K562 (cell line): Measurements from ENCODE around the gene MAP3K2. TPM values are rescaled to one million over a fixed set of nuclear protein-coding genes. Genes with fewer than 3 reads are reported as not detected.

ENCODE experiments used
- ATAC-seq: fragments of 200-7000 bp; cut with Tn5 transposase; 3 replicates; pipeline ENCODE4 v1.9.1; 2020; ENCODE audit warnings: moderate library complexity
- BruUV-seq: library from RNA; stranded (reverse); fragments of 400-500 nt; replicated peaks from 2 replicates; lab custom pipeline; 2021; lab: Mats Ljungman, UMichigan
- CTCF ChIA-PET: fragments of 300-600 bp; formaldehyde crosslinking; extraction: SDS; loops from one replicate; lab custom pipeline; 2021; ENCODE audit warnings: low intra/inter-chr PET ratio; lab: Yijun Ruan, JAX
- POLR2A ChIA-PET: fragments of 300-600, 350-650 bp; sonication (Branson Sonifier 250); formaldehyde crosslinking; extraction: SDS; loops from one replicate; lab custom pipeline; 2021; ENCODE audit warnings: antibody characterized with exemption, inconsistent platforms; lab: Yijun Ruan, JAX
- DNase-seq, 4 experiments: peaks; one replicate each; pipeline versions ENCODE4 v3.0.0 to v3.0.0-alpha.2; 2011 to 2018; ENCODE audit warnings: low spot score in 3 of 4, mixed read lengths in 3 of 4; ENCODE audit errors: extremely low read depth in 1 of 4
- FAIRE-seq: peaks from 2 replicates; lab custom pipeline; 2011; peaks lifted over from hg19 to GRCh38; lab: Jason Lieb, UNC
- H2AFZ ChIP-seq: 2 replicates; pipeline ENCODE4 v1.6.0; 2011; ENCODE audit warnings: low read depth, low read length, control low read depth, inconsistent platforms
- H3K27ac ChIP-seq: fragments of 200-600 bp; 3 replicates; pipeline ENCODE4 v1.8.0; 2011; ENCODE audit warnings: low read depth, mild to moderate bottlenecking, control low read depth, inconsistent platforms, low read length, moderate library complexity, mixed read lengths; ENCODE audit errors: extremely low read depth
- H3K27me3 ChIP-seq, 2 experiments: fragments of 300-600 bp in 1 of 2; 2 replicates in 1 of 2; 3 replicates in 1 of 2; pipeline versions ENCODE4 v1.6.0 to v1.8.0; 2011; ENCODE audit warnings: inconsistent platforms in 2 of 2, low read length in 2 of 2, mild to moderate bottlenecking in 1 of 2, mixed read lengths in 1 of 2, moderate library complexity in 1 of 2; ENCODE audit not compliant: control insufficient read depth in 2 of 2, insufficient read depth in 2 of 2
- H3K36me3 ChIP-seq: fragments of 300-600 bp; 3 replicates; pipeline ENCODE4 v1.8.0; 2011; ENCODE audit warnings: mild to moderate bottlenecking, low read length, inconsistent platforms; ENCODE audit not compliant: control insufficient read depth, insufficient read depth
- H3K4me1 ChIP-seq, 2 experiments: fragments of 200-600 bp in 1 of 2; replicated peaks in 1 of 2; 2 replicates in 1 of 2; 3 replicates in 1 of 2; pipeline versions ENCODE4 v1.5.1 to v1.8.0; 2011; ENCODE audit warnings: inconsistent platforms in 2 of 2, low read length in 2 of 2, mild to moderate bottlenecking in 1 of 2, mixed read lengths in 1 of 2, moderate library complexity in 1 of 2; ENCODE audit not compliant: control insufficient read depth in 2 of 2, insufficient read depth in 2 of 2
- H3K4me2 ChIP-seq: 2 replicates; pipeline ENCODE4 v1.6.1; 2011; ENCODE audit warnings: low read length, control low read depth, inconsistent platforms, mixed read lengths; ENCODE audit not compliant: insufficient read depth
- H3K4me3 ChIP-seq: fragments of 200-600 bp; sonication (generic), shearing (Covaris generic); 2 replicates; pipeline ENCODE4 v1.5.1; 2016; ENCODE audit warnings: control low read depth, inconsistent platforms
- H3K79me2 ChIP-seq: fragments of 200-600 bp; 3 replicates; pipeline ENCODE4 v1.8.0; 2011; ENCODE audit warnings: low read length, inconsistent platforms; ENCODE audit not compliant: control insufficient read depth, insufficient read depth
- H3K9ac ChIP-seq, 2 experiments: 2 replicates each; pipeline versions ENCODE4 v1.6.0 to v1.6.1; 2011; ENCODE audit warnings: low read depth in 2 of 2, low read length in 2 of 2, control low read depth in 1 of 2, inconsistent platforms in 1 of 2, mild to moderate bottlenecking in 1 of 2, mixed read lengths in 1 of 2; ENCODE audit not compliant: insufficient read depth in 1 of 2
- H3K9me1 ChIP-seq: one replicate; pipeline ENCODE4 v1.6.0; 2011; ENCODE audit warnings: inconsistent platforms, mild to moderate bottlenecking, low read length, moderate library complexity; ENCODE audit not compliant: control insufficient read depth, insufficient read depth
- H3K9me3 ChIP-seq: replicated peaks from 2 replicates; pipeline ENCODE4 v1.5.1; 2011; ENCODE audit warnings: low read depth, low read length, inconsistent platforms; ENCODE audit not compliant: control insufficient read depth, insufficient read depth
- H4K20me1 ChIP-seq: replicated peaks from 2 replicates; pipeline ENCODE4 v1.6.1; 2011; ENCODE audit warnings: low read length, inconsistent platforms, mixed read lengths; ENCODE audit not compliant: control insufficient read depth, insufficient read depth
- BACH1 ChIP-seq: fragments of 200-800 bp; sonication (Bioruptor generic); IDR thresholded peaks from 2 replicates; pipeline ENCODE4 v1.6.1; 2016; ENCODE audit warnings: missing genetic modification characterization, missing compliant biosample characterization
- CBFA2T3 ChIP-seq: fragments of 450-650 bp; IDR thresholded peaks from 2 replicates; pipeline ENCODE4 v1.6.1; 2017
- CREBBP ChIP-seq: IDR thresholded peaks from one replicate; pipeline ENCODE4 v1.6.1; 2012; ENCODE audit warnings: low read depth, mild to moderate bottlenecking, control low read depth, inconsistent platforms, low read length
- FOS ChIP-seq: IDR thresholded peaks from 3 replicates; pipeline ENCODE4 v1.6.1; 2011; ENCODE audit not compliant: insufficient read length; ENCODE audit errors: extremely low read depth
- GTF2F1 ChIP-seq: IDR thresholded peaks from 2 replicates; pipeline ENCODE4 v1.6.1; 2011; ENCODE audit warnings: low read depth, low read length, improper control_type of control experiment
- JUN ChIP-seq, 2 experiments: sonication (generic) in 1 of 2; formaldehyde crosslinking in 1 of 2; IDR thresholded peaks; 2 replicates each; pipeline versions ENCODE4 v1.6.1 to v1.8.0; 2012 to 2022; ENCODE audit warnings: borderline replicate concordance in 2 of 2, mild to moderate bottlenecking in 2 of 2, improper control_type of control experiment in 1 of 2, low read depth in 1 of 2, low read length in 1 of 2, missing genetic modification reagents in 1 of 2
- JUND ChIP-seq, 2 experiments: IDR thresholded peaks; 2 replicates in 1 of 2; 3 replicates in 1 of 2; pipeline ENCODE4 v1.6.1; 2011; ENCODE audit warnings: borderline replicate concordance in 2 of 2, low read depth in 2 of 2, low read length in 2 of 2, improper control_type of control experiment in 1 of 2, missing biosample characterization in 1 of 2, missing genetic modification characterization in 1 of 2, missing genetic modification reagents in 1 of 2
- MEIS2 ChIP-seq: fragments of 450-650 bp; IDR thresholded peaks from 2 replicates; pipeline ENCODE4 v1.6.1; 2014; ENCODE audit warnings: mild to moderate bottlenecking; ENCODE audit not compliant: partially characterized antibody
- MYNN ChIP-seq, 2 experiments: sonication (generic); formaldehyde crosslinking in 1 of 2; IDR thresholded peaks; 2 replicates each; pipeline versions ENCODE4 v1.5.0 to v1.6.1; 2016 to 2020; ENCODE audit warnings: antibody characterized with exemption in 1 of 2, missing genetic modification reagents in 1 of 2
- NCOR1 ChIP-seq: fragments of 450-650 bp; IDR thresholded peaks from 2 replicates; pipeline ENCODE4 v1.6.1; 2016; ENCODE audit warnings: mild to moderate bottlenecking, moderate library complexity
- NELFE ChIP-seq: IDR thresholded peaks from 2 replicates; pipeline ENCODE4 v1.6.1; 2011; ENCODE audit warnings: mild to moderate bottlenecking; ENCODE audit not compliant: insufficient read depth, insufficient read length
- NFIC ChIP-seq: fragments of 450-650 bp; IDR thresholded peaks from 2 replicates; pipeline ENCODE4 v1.6.1; 2017; ENCODE audit warnings: mild to moderate bottlenecking, inconsistent platforms
- PCBP2 ChIP-seq: fragments of 200-400 bp; formaldehyde crosslinking; IDR thresholded peaks from 2 replicates; pipeline ENCODE4 v1.6.1; 2018; ENCODE audit warnings: low read length, low read depth, mild to moderate bottlenecking, moderate library complexity; ENCODE audit not compliant: poor library complexity, severe bottlenecking
- POLR2A ChIP-seq: fragments of 450-650 bp; conservative IDR thresholded peaks from 2 replicates; pipeline ENCODE4 v1.6.1; 2016
- PPARD ChIP-seq: fragments of 250-450 bp; sonication (Bioruptor Pico); IDR thresholded peaks from 2 replicates; pipeline ENCODE4 v1.8.0; 2022; ENCODE audit warnings: inconsistent platforms, mild to moderate bottlenecking, moderate library complexity
- RBM14 ChIP-seq: fragments of 200-400 bp; formaldehyde crosslinking; IDR thresholded peaks from 2 replicates; pipeline ENCODE4 v1.6.1; 2018; ENCODE audit warnings: low read depth, mild to moderate bottlenecking, low read length, moderate library complexity, borderline replicate concordance; ENCODE audit not compliant: insufficient read depth
- SIN3A ChIP-seq, 2 experiments: fragments of 150-350 bp in 1 of 2; IDR thresholded peaks; 2 replicates each; pipeline ENCODE4 v1.6.1; 2011 to 2016; ENCODE audit warnings: borderline replicate concordance in 2 of 2, low read depth in 2 of 2, low read length in 2 of 2, mild to moderate bottlenecking in 2 of 2, moderate library complexity in 2 of 2; ENCODE audit not compliant: control insufficient read depth in 1 of 2
- SMARCA4 ChIP-seq: fragments of 450-650 bp; IDR thresholded peaks from 2 replicates; pipeline ENCODE4 v1.6.1; 2016
- SRSF3 ChIP-seq: fragments of 200-400 bp; formaldehyde crosslinking; IDR thresholded peaks from 2 replicates; pipeline ENCODE4 v1.6.1; 2016; ENCODE audit warnings: mild to moderate bottlenecking, low read length, moderate library complexity; ENCODE audit not compliant: insufficient read depth
- THRAP3 ChIP-seq: fragments of 450-650 bp; IDR thresholded peaks from 2 replicates; pipeline ENCODE4 v1.6.1; 2016; ENCODE audit warnings: mild to moderate bottlenecking, inconsistent platforms, borderline replicate concordance
- WHSC1 ChIP-seq: IDR thresholded peaks from one replicate; pipeline ENCODE4 v1.6.1; 2012; ENCODE audit warnings: low read length, control low read depth, inconsistent platforms
- WGBS: fragments of 100-300 bp; shearing (Covaris generic); methylation state at CpG from one replicate; pipeline ENCODE4 v1.1.6; 2016; ENCODE audit warnings: low coverage, mixed read lengths; ENCODE audit not compliant: insufficient coverage; ENCODE audit errors: missing lambda C conversion rate; 5-methylcytosine and 5-hydroxymethylcytosine counted together
- in situ Hi-C: fragments of 300-500 bp; cut with MboI; formaldehyde crosslinking; loops from 4 replicates; pipeline ENCODE4 v1.15.0; 2018; ENCODE audit warnings: inconsistent platforms, mixed read lengths
- intact Hi-C: fragments of 100-400 bp; cut with micrococcal nuclease; formaldehyde crosslinking; loops from 2 replicates; pipeline ENCODE4 v1.14.2; 2022
- polyA plus RNA-seq, 8 experiments: library from polyadenylated mRNA; depleted of rRNA in 4 of 8; stranded (reverse) in 5 of 8; unstranded in 3 of 8; fragments of >200 nt; fragmentation: Nextera tagmentation in 2 of 8; fragmentation: Illumina TruSeq in 1 of 8; extraction: Ambion mirVana in 2 of 8; extraction: Trizol in 1 of 8; gene quantifications; 2 replicates each; pipeline versions ENCODE4 v1.2.1 to v1.2.3, GENCODE V29; 2011 to 2014; ENCODE audit warnings: inconsistent platforms in 1 of 8, missing spikeins in 1 of 8
- total RNA-seq, 7 experiments: library from RNA; depleted of rRNA in 6 of 7; stranded (reverse); fragments of >200 nt in 6 of 7; fragmentation: Illumina TruSeq in 2 of 7; extraction: Trizol in 2 of 7; gene quantifications; 2 replicates each; pipeline versions ENCODE4 v1.2.1 to v1.2.3, GENCODE V29; 2011 to 2021; ENCODE audit warnings: low replicate concordance in 1 of 7
- TF ChIP-seq, protein P1 (sequence below): fragments of 450-650 bp; formaldehyde crosslinking; IDR thresholded peaks from 2 replicates; pipeline ENCODE4 v1.4.0; 2022; ENCODE audit warnings: missing genetic modification characterization

MAP3K2 gene
- total and polyA plus RNA-seq, 9 of the 15 experiments (the other 6 are each of a cell fraction or from before 2014, with no cell fraction given), result 1.2 to 14.2 (median 5.7) TPM

GRCh38 chr2:127400533-127400896, 12.7 kb upstream of the MAP3K2 start (continued):
- TF ChIP-seq CREBBP (no peak), RBM14 (no peak)

GRCh38 chr2:127398239-127398590, 10.4 kb upstream of the MAP3K2 start:
- peak; percentile 99 for FAIRE-seq
- BruUV-seq, result no TSS peak
- peaks cover 13 to 15% of the 10 kb centered on the region in 2 experiments for H3K4me1 ChIP-seq
- no peak; the same call in 1 of the 2 replicates for TF ChIP-seq CBFA2T3
- TF ChIP-seq MEIS2, result peak; percentile 28
- no peak for TF ChIP-seq THRAP3
- TF ChIP-seq NCOR1, result peak; percentile 24; the same call in 1 of the 2 replicates
- TF ChIP-seq, protein P1, sequence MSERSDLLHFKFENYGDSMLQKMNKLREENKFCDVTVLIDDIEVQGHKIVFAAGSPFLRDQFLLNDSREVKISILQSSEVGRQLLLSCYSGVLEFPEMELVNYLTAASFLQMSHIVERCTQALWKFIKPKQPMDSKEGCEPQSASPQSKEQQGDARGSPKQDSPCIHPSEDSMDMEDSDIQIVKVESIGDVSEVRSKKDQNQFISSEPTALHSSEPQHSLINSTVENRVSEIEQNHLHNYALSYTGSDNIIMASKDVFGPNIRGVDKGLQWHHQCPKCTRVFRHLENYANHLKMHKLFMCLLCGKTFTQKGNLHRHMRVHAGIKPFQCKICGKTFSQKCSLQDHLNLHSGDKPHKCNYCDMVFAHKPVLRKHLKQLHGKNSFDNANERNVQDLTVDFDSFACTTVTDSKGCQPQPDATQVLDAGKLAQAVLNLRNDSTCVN, result no peak
- peak; percentile 70 for TF ChIP-seq SMARCA4
- no peak for TF ChIP-seq NELFE
- TF ChIP-seq POLR2A, result no peak
- TF ChIP-seq SRSF3, result no peak
- TF ChIP-seq FOS, result peak; percentile 61
- TF ChIP-seq MYNN (IDR thresholded peaks at IDR 0.05), result 0 out of 2 replicates have a peak, but pooled peaks have one; percentile 30
- no peak for TF ChIP-seq MYNN (CRISPR knock-in tag; IDR thresholded peaks at IDR 0.05)
- no peak for TF ChIP-seq GTF2F1
- peak; percentile 95 for TF ChIP-seq NFIC
- no peak for TF ChIP-seq PCBP2
- TF ChIP-seq JUND (IDR thresholded peaks at IDR 0.05; ENCODE audit: borderline replicate concordance, low read depth, low read length), result peak; percentile 99
- TF ChIP-seq JUND (tag; IDR thresholded peaks at IDR 0.05; ENCODE audit: borderline replicate concordance, low read depth, low read length), result peak; percentile 98; the same call in 2 of the 3 replicates
- no peak for TF ChIP-seq PPARD (CRISPR knock-in tag)
- no peak for TF ChIP-seq BACH1 (tag)
- 0 out of 4 replicates have a peak, but pooled peaks of 1 of the 2 experiments have one; percentile 43 for TF ChIP-seq SIN3A (IDR thresholded peaks at IDR 0.05; ENCODE audit: borderline replicate concordance in 2 of 2, control insufficient read depth in 1 of 2, low read depth in 2 of 2, low read length in 2 of 2)
- TF ChIP-seq JUN (IDR thresholded peaks at IDR 0.05; ENCODE audit: borderline replicate concordance, low read depth, low read length), result peak; percentile 95
- TF ChIP-seq JUN (CRISPR knock-in tag; IDR thresholded peaks at IDR 0.05; ENCODE audit: borderline replicate concordance), result no peak
- no peak for TF ChIP-seq WHSC1

More at GRCh38 chr2:127398239-127398590, 10.4 kb upstream of the MAP3K2 start:
- Histone ChIP-seq H4K20me1 (no peaks in the 10 kb centered on the region), H3K79me2 (no peaks in the 10 kb centered on the region), H3K9ac (peak overlapping the region in 1 of 2 experiments; percentile 27; a peak in 1 of 4 replicates), H3K36me3 (no peaks in the 10 kb centered on the region), H2AFZ (peak overlapping the region; percentile 43; the same call in 1 of the 2 replicates), H3K27me3 (no peaks in the 10 kb centered on the region), H3K4me2 (peak overlapping the region; percentile 55), H3K27ac (no peak overlapping the region), H3K4me3 (no peak overlapping the region), H3K9me3 (no peaks in the 10 kb centered on the region), H3K9me1 (no peaks in the 10 kb centered on the region)
- peak; percentile 84 to 94 (median 89) for DNase-seq
- ChIA-PET CTCF (no interaction called here), POLR2A (interaction anchor here (1.9 kb wide), 1 partner anchor 9 kb away, joined by 6 read pairs; no protein-coding TSS in a partner anchor)
- ATAC-seq, result peak; percentile 100
- WGBS, result 0% methylated on average over 4 of the region's 4 CpGs
- in situ Hi-C loops, result no loop called here
- intact Hi-C loops, result no loop called here
